ENCODE data around the gene FSTL4.

DNA sequence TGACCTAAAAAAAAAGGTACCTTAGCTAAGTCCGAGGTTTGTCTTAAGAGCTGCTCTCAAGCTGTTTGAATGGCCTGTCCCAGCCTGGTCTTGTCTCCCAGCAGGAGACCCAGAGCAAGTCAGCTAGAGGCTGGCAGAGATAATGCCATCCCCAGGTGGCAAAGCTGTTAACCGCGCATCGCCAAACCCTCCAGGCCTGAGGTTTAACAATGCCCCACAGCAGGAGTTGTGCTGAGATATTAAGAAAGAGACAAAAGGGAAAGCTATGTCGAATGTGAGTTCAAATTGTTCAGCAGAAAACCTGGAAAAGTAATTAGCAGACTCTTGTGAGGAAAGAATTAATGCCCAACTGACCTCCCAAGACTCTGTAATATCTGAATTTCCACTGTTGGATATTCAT, 187.1 kb downstream of the FSTL4 start:
- TF ChIP-seq POLR2AphosphoS5 (IDR thresholded peaks at IDR 0.05) = no peak
- TF ChIP-seq, protein P1, sequence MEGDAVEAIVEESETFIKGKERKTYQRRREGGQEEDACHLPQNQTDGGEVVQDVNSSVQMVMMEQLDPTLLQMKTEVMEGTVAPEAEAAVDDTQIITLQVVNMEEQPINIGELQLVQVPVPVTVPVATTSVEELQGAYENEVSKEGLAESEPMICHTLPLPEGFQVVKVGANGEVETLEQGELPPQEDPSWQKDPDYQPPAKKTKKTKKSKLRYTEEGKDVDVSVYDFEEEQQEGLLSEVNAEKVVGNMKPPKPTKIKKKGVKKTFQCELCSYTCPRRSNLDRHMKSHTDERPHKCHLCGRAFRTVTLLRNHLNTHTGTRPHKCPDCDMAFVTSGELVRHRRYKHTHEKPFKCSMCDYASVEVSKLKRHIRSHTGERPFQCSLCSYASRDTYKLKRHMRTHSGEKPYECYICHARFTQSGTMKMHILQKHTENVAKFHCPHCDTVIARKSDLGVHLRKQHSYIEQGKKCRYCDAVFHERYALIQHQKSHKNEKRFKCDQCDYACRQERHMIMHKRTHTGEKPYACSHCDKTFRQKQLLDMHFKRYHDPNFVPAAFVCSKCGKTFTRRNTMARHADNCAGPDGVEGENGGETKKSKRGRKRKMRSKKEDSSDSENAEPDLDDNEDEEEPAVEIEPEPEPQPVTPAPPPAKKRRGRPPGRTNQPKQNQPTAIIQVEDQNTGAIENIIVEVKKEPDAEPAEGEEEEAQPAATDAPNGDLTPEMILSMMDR (IDR thresholded peaks at IDR 0.05) = no peak

Data from upper lobe of left lung (tissue), 4 donors.